Right lobe of liver (tissue), 6 donors: ENCODE measurements around the gene SKP1. TPM values are rescaled to one million over a fixed set of nuclear protein-coding genes. Genes with fewer than 3 reads are reported as not detected.

Source experiments
- ATAC-seq, 4 donors: fragments of 200-7000 bp; cut with Tn5 transposase; one replicate each; pipeline ENCODE4 v1.9.1; 2020; ENCODE audit warnings: mild to moderate bottlenecking in 4 of 4, moderate library complexity in 4 of 4
- DNase-seq, 3 donors: peaks; one replicate each; pipeline ENCODE4 v3.0.0-alpha.2; 2020
- H3K27ac ChIP-seq, 3 donors: fragments of 200-600 bp; one replicate each; pipeline ENCODE4 v1.8.0; 2022
- H3K27me3 ChIP-seq, 2 donors: fragments of 200-600 bp; one replicate each; pipeline ENCODE4 v1.8.0; 2022
- H3K36me3 ChIP-seq, 4 donors: fragments of 200-600 bp; sonication (generic) in 1 of 4; one replicate each; pipeline versions ENCODE4 v1.5.1 to v1.8.0; 2017 to 2022; ENCODE audit warnings: control low read depth in 1 of 4
- H3K4me1 ChIP-seq, 4 donors: fragments of 200-600 bp; sonication (generic) in 1 of 4; one replicate each; pipeline versions ENCODE4 v1.5.1 to v1.8.0; 2017 to 2022; ENCODE audit warnings: control low read depth in 1 of 4
- H3K4me3 ChIP-seq, 3 donors: fragments of 200-600 bp; one replicate each; pipeline ENCODE4 v1.8.0; 2022
- H3K9me3 ChIP-seq, 4 donors: fragments of 200-600 bp; sonication (generic) in 1 of 4; one replicate each; pipeline versions ENCODE4 v1.5.1 to v1.8.0; 2017 to 2022; ENCODE audit warnings: control low read depth in 1 of 4
- CTCF ChIP-seq, 4 donors: fragments of 200-600 bp in 3 of 4; fragments of 450-650 bp in 1 of 4; IDR thresholded peaks; one replicate each; pipeline versions ENCODE4 v1.5.1 to v1.8.0; 2016 to 2022; ENCODE audit warnings: antibody characterized with exemption in 4 of 4, mild to moderate bottlenecking in 2 of 4
- POLR2A ChIP-seq: fragments of 450-650 bp; IDR thresholded peaks from one replicate; pipeline ENCODE4 v1.6.1; 2017; ENCODE audit warnings: antibody characterized with exemption, mild to moderate bottlenecking
- WGBS: methylation state at CpG from one replicate; pipeline ENCODE4 v1.1.6; 2018; ENCODE audit warnings: low coverage, low lambda C conversion rate; ENCODE audit not compliant: insufficient coverage; ENCODE audit errors: missing lambda C conversion rate; 5-methylcytosine and 5-hydroxymethylcytosine counted together
- intact Hi-C, 2 donors: fragments of 100-400 bp; cut with DNase I; formaldehyde crosslinking; loops; one replicate each; pipeline versions ENCODE4 v1.11.2 to v1.14.1; 2022
- total RNA-seq, 6 experiments: library from RNA; depleted of rRNA in 2 of 6; stranded (reverse); fragments of >200 nt in 2 of 6; fragmentation: NEBNext Ultra II Directional in 3 of 6; extraction: Animal tissue kit (Norgen Biotek cat#: 25700) in 3 of 6; gene quantifications; one replicate each; pipeline versions ENCODE4 v1.1.0 to v1.2.4, GENCODE V29; 2016 to 2023
- donor health status: DM: no; HTN: yes; CAD: no.
- donor health status: DM: no; HTN: no; CAD: no.
- donor health status: DM: no; HTN: no; CAD: no.
- donor health status: DM: no; HTN: yes; CAD: no.
- donor health status: DM: no; HTN: yes; CAD: no.

SKP1 gene
- total RNA-seq, 6 experiments from 2014 or later = 125 to 186 (median 149) TPM

GRCh38 chr5:134125039-134126015 lies 51.4 kb downstream of the SKP1 start:
- H3K4me3 ChIP-seq = no peak overlapping the region
- TF ChIP-seq POLR2A (no peak), CTCF (IDR thresholded peaks at IDR 0.05) (no peak)
- DNase-seq = no peak
- H3K9me3 ChIP-seq = no peaks in the 10 kb centered on the region
- 69% methylated on average over 6 of the region's 14 CpGs for WGBS
- intact Hi-C loops = no loop called here
- no peaks in the 10 kb centered on the region for H3K27me3 ChIP-seq
- H3K27ac ChIP-seq = no peak overlapping the region
- H3K36me3 ChIP-seq = no peaks in the 10 kb centered on the region
- H3K4me1 ChIP-seq = peaks cover 0 to 8% (median 0%) of the 10 kb centered on the region in 4 donors
- ATAC-seq = peak; percentile 4 to 40 (median 24)

GRCh38 chr5:134124289-134125038 lies 52.3 kb downstream of the SKP1 start:
- intact Hi-C loops = no loop called here
- DNase-seq = no peak
- no peak for TF ChIP-seq CTCF (IDR thresholded peaks at IDR 0.05)
- TF ChIP-seq POLR2A = no peak
- Histone ChIP-seq H3K9me3 (no peaks in the 10 kb centered on the region), H3K27ac (no peak overlapping the region), H3K36me3 (no peaks in the 10 kb centered on the region), H3K4me1 (peaks cover 0 to 8% (median 0%) of the 10 kb centered on the region in 4 donors), H3K4me3 (no peak overlapping the region), H3K27me3 (no peaks in the 10 kb centered on the region)
- no peak for ATAC-seq
- no CpG with 5 or more reads among the region's 8 CpGs for WGBS

- ATAC-seq (no peak), DNase-seq (peak in 1 of 3 donors; percentile 13)
- H3K9me3 ChIP-seq = no peaks in the 10 kb centered on the region
- 77% methylated on average over 3 of the region's 6 CpGs for WGBS
- no peak overlapping the region for H3K27ac ChIP-seq
- peaks cover 0 to 8% (median 0%) of the 10 kb centered on the region in 4 donors for H3K4me1 ChIP-seq
- TF ChIP-seq CTCF (IDR thresholded peaks at IDR 0.05) (no peak), POLR2A (no peak)
- intact Hi-C loops = no loop called here
- H3K27me3 ChIP-seq = no peaks in the 10 kb centered on the region
- no peaks in the 10 kb centered on the region for H3K36me3 ChIP-seq
- H3K4me3 ChIP-seq = no peak overlapping the region
These were observed 53.4 kb downstream of the SKP1 start for GRCh38 chr5:134123360-134123759.

GRCh38 chr5:134122530-134122929 lies 54.2 kb downstream of the SKP1 start:
- no CpG with 5 or more reads among the region's 3 CpGs for WGBS
- Histone ChIP-seq H3K27me3 (no peaks in the 10 kb centered on the region), H3K9me3 (no peaks in the 10 kb centered on the region), H3K4me3 (no peak overlapping the region), H3K4me1 (peaks cover 0 to 8% (median 0%) of the 10 kb centered on the region in 4 donors), H3K36me3 (no peaks in the 10 kb centered on the region), H3K27ac (no peak overlapping the region)
- no peak for TF ChIP-seq CTCF (IDR thresholded peaks at IDR 0.05)
- TF ChIP-seq POLR2A = no peak
- ATAC-seq = peak in 2 of 4 donors; percentile 12
- intact Hi-C loops = no loop called here
- DNase-seq = peak in 1 of 3 donors; percentile 19
